ENCODE data around the gene KCNH1.

DNA sequence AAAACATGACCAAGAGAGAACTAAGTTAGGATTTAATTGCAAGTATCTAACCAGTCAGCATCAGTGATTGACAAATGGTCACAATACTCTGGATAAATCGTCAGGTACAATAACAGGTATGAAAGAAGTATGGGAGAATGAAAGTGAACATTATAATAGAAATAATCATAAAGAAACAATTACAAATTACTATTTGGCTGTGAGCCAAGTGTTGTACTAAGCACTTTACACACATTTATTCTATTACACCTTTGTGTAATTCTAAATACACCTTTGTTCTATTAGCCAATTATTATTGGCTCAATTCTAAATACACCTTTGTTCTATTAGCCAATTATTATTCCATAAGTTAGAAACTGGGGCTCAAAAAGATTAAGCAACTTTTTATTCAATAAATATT is 114.7 kb downstream of the KCNH1 start:
- TF ChIP-seq, protein P1, sequence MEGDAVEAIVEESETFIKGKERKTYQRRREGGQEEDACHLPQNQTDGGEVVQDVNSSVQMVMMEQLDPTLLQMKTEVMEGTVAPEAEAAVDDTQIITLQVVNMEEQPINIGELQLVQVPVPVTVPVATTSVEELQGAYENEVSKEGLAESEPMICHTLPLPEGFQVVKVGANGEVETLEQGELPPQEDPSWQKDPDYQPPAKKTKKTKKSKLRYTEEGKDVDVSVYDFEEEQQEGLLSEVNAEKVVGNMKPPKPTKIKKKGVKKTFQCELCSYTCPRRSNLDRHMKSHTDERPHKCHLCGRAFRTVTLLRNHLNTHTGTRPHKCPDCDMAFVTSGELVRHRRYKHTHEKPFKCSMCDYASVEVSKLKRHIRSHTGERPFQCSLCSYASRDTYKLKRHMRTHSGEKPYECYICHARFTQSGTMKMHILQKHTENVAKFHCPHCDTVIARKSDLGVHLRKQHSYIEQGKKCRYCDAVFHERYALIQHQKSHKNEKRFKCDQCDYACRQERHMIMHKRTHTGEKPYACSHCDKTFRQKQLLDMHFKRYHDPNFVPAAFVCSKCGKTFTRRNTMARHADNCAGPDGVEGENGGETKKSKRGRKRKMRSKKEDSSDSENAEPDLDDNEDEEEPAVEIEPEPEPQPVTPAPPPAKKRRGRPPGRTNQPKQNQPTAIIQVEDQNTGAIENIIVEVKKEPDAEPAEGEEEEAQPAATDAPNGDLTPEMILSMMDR (tag by site-specific recombination; IDR thresholded peaks at IDR 0.05) = no peak
- TF ChIP-seq, protein P2, sequence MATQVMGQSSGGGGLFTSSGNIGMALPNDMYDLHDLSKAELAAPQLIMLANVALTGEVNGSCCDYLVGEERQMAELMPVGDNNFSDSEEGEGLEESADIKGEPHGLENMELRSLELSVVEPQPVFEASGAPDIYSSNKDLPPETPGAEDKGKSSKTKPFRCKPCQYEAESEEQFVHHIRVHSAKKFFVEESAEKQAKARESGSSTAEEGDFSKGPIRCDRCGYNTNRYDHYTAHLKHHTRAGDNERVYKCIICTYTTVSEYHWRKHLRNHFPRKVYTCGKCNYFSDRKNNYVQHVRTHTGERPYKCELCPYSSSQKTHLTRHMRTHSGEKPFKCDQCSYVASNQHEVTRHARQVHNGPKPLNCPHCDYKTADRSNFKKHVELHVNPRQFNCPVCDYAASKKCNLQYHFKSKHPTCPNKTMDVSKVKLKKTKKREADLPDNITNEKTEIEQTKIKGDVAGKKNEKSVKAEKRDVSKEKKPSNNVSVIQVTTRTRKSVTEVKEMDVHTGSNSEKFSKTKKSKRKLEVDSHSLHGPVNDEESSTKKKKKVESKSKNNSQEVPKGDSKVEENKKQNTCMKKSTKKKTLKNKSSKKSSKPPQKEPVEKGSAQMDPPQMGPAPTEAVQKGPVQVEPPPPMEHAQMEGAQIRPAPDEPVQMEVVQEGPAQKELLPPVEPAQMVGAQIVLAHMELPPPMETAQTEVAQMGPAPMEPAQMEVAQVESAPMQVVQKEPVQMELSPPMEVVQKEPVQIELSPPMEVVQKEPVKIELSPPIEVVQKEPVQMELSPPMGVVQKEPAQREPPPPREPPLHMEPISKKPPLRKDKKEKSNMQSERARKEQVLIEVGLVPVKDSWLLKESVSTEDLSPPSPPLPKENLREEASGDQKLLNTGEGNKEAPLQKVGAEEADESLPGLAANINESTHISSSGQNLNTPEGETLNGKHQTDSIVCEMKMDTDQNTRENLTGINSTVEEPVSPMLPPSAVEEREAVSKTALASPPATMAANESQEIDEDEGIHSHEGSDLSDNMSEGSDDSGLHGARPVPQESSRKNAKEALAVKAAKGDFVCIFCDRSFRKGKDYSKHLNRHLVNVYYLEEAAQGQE (tag by site-specific recombination; IDR thresholded peaks at IDR 0.05) = no peak
- TF ChIP-seq YY1 (tag by site-specific recombination; IDR thresholded peaks at IDR 0.05) (no peak), ZFP41 (tag by site-specific recombination; IDR thresholded peaks at IDR 0.05; ENCODE audit: borderline replicate concordance) (no peak), ZNF670 (tag by site-specific recombination; IDR thresholded peaks at IDR 0.05; ENCODE audit: low read depth) (no peak), ZEB2 (tag by site-specific recombination; IDR thresholded peaks at IDR 0.05) (no peak), SCRT1 (tag by site-specific recombination; IDR thresholded peaks at IDR 0.05; ENCODE audit: borderline replicate concordance) (no peak), ZNF560 (tag by site-specific recombination; IDR thresholded peaks at IDR 0.05; ENCODE audit: borderline replicate concordance) (no peak), SP2 (tag by site-specific recombination; IDR thresholded peaks at IDR 0.05) (no peak), ZNF501 (tag by site-specific recombination; IDR thresholded peaks at IDR 0.05) (no peak), SETDB1 (IDR thresholded peaks at IDR 0.05; ENCODE audit: insufficient read length, low read length) (no peak)
- TF ChIP-seq, protein P3, sequence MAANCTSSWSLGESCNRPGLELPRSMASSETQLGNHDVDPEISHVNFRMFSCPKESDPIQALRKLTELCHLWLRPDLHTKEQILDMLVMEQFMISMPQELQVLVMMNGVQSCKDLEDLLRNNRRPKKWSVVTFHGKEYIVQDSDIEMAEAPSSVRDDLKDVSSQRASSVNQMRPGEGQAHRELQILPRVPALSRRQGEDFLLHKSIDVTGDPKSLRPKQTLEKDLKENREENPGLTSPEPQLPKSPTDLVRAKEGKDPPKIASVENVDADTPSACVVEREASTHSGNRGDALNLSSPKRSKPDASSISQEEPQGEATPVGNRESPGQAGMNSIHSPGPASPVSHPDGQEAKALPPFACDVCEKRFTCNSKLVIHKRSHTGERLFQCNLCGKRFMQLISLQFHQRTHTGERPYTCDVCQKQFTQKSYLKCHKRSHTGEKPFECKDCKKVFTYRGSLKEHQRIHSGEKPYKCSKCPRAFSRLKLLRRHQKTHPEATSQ (tag by site-specific recombination; IDR thresholded peaks at IDR 0.05) = no peak

Data from HEK293 (cell line).